ENCODE measurements around the gene AQP1.

AQP1 gene

GRCh38 chr7:30922596-30922995 lies 10.9 kb downstream of the AQP1 start:
- no peak for DNase-seq

GRCh38 chr7:30923009-30923773 lies 11.5 kb downstream of the AQP1 start:
- no peak for DNase-seq

GRCh38 chr7:30923774-30924413 lies 12.2 kb downstream of the AQP1 start:
- no peak for DNase-seq

- no peak for DNase-seq
These were observed 13.0 kb downstream of the AQP1 start for GRCh38 chr7:30924624-30925023.

GRCh38 chr7:30925117-30925516 lies 13.5 kb downstream of the AQP1 start:
- no peak for DNase-seq

- DNase-seq = no peak
These were observed 14.3 kb downstream of the AQP1 start for GRCh38 chr7:30925913-30926312.

GRCh38 chr7:30926313-30926712 lies 14.7 kb downstream of the AQP1 start:
- DNase-seq = no peak

GRCh38 chr7:30927040-30927439 lies 15.4 kb downstream of the AQP1 start:
- DNase-seq = no peak

- no peak for DNase-seq
These were observed 15.9 kb downstream of the AQP1 start for GRCh38 chr7:30927559-30927958.

GRCh38 chr7:30928254-30928872 lies 16.7 kb downstream of the AQP1 start:
- DNase-seq = no peak

GRCh38 chr7:30929686-30930085 lies 18.0 kb downstream of the AQP1 start:
- DNase-seq = no peak

- DNase-seq = no peak
These were observed 19.0 kb downstream of the AQP1 start for GRCh38 chr7:30930621-30931020.

GRCh38 chr7:30931161-30931928 lies 19.7 kb downstream of the AQP1 start:
- DNase-seq = no peak

GRCh38 chr7:30931929-30932540 lies 20.4 kb downstream of the AQP1 start:
- no peak for DNase-seq

- DNase-seq = no peak
These were observed 20.9 kb downstream of the AQP1 start for GRCh38 chr7:30932562-30932961.

- DNase-seq = no peak
These were observed 21.7 kb downstream of the AQP1 start for GRCh38 chr7:30933124-30933974.

GRCh38 chr7:30934225-30934624 lies 22.6 kb downstream of the AQP1 start:
- DNase-seq = no peak

GRCh38 chr7:30934732-30935568 lies 23.3 kb downstream of the AQP1 start:
- no peak for DNase-seq

GRCh38 chr7:30935569-30935877 lies 23.9 kb downstream of the AQP1 start:
- no peak for DNase-seq

GRCh38 chr7:30936650-30937245 lies 25.1 kb downstream of the AQP1 start:
- DNase-seq = no peak

GRCh38 chr7:30937416-30937815 lies 25.8 kb downstream of the AQP1 start:
- DNase-seq = no peak

All from midbrain (tissue), 1 donor.